ENCODE data around the gene RRAS2. TPM values are rescaled to one million over a fixed set of nuclear protein-coding genes. Genes with fewer than 3 reads are reported as not detected.

The RRAS2 gene
- total RNA-seq, 2 donors from 2014 or later: 75.1 to 99.7 TPM

DNA sequence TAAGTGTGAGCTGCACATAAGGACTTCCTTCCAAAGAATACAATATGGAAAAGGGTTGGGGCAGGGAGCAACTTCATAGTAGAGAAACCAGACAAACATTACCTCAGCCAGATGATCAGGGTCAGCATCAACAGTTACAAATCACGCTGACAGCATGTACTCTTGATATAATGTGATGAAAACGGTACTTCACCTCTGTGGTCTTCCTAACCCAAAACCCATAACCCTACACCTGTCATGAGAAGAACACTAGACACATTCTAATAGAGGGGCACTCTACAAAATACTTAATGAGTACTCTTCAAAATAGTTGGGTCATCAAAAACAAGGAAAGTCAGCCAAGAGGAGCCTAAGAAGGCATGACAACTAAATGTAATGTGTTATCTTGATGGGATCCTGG is 43.9 kb downstream of the RRAS2 start:
- peak overlapping the region; percentile 10 for H3K27ac Mint-ChIP-seq

GRCh38 chr11:14314127-14314526 is 44.9 kb downstream of the RRAS2 start:
- no peaks in the 10 kb centered on the region for H3K9me3 Mint-ChIP-seq
- H3K36me3 ChIP-seq (ENCODE audit: control insufficient read depth, insufficient read depth, low read length): no peaks in the 10 kb centered on the region
- TF ChIP-seq, protein P1, sequence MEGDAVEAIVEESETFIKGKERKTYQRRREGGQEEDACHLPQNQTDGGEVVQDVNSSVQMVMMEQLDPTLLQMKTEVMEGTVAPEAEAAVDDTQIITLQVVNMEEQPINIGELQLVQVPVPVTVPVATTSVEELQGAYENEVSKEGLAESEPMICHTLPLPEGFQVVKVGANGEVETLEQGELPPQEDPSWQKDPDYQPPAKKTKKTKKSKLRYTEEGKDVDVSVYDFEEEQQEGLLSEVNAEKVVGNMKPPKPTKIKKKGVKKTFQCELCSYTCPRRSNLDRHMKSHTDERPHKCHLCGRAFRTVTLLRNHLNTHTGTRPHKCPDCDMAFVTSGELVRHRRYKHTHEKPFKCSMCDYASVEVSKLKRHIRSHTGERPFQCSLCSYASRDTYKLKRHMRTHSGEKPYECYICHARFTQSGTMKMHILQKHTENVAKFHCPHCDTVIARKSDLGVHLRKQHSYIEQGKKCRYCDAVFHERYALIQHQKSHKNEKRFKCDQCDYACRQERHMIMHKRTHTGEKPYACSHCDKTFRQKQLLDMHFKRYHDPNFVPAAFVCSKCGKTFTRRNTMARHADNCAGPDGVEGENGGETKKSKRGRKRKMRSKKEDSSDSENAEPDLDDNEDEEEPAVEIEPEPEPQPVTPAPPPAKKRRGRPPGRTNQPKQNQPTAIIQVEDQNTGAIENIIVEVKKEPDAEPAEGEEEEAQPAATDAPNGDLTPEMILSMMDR (conservative IDR thresholded peaks at IDR 0.05): no peak
- peaks cover 18% of the 10 kb centered on the region for H3K4me1 Mint-ChIP-seq
- no peak overlapping the region for H3K27ac Mint-ChIP-seq
- no peaks in the 10 kb centered on the region for H3K9me3 ChIP-seq (ENCODE audit: control insufficient read depth, low read length)
- 75 to 100% methylated on average over 1 of the region's 2 CpGs for WGBS, 2 experiments (ENCODE audit: insufficient coverage in 1 of 2, insufficient read length in 1 of 2)
- no peak for DNase-seq
- no peaks in the 10 kb centered on the region for H3K36me3 Mint-ChIP-seq (ENCODE audit: low read depth)
- H3K27ac ChIP-seq (ENCODE audit: low read depth, low read length): no peak overlapping the region
- no peaks in the 10 kb centered on the region for H3K27me3 Mint-ChIP-seq (ENCODE audit: insufficient read depth)
- H3K4me3 Mint-ChIP-seq: no peak overlapping the region
- no peaks in the 10 kb centered on the region for H3K27me3 ChIP-seq (ENCODE audit: control insufficient read depth, insufficient read depth, low read length, poor library complexity, severe bottlenecking)
- H3K4me3 ChIP-seq (ENCODE audit: low read length): no peak overlapping the region
- no peak overlapping the region for H3K9ac ChIP-seq (ENCODE audit: extremely low read depth, low read length, poor library complexity, severe bottlenecking)
- H3K4me1 ChIP-seq (ENCODE audit: control insufficient read depth, insufficient read depth, low read length): peaks cover 1% of the 10 kb centered on the region

More for the DNA sequence above, 43.9 kb downstream of the RRAS2 start:
- H3K4me3 Mint-ChIP-seq: no peak overlapping the region
- H3K27me3 Mint-ChIP-seq (ENCODE audit: insufficient read depth): no peaks in the 10 kb centered on the region
- H3K9me3 Mint-ChIP-seq: no peaks in the 10 kb centered on the region
- H3K36me3 Mint-ChIP-seq (ENCODE audit: low read depth): no peaks in the 10 kb centered on the region
- H3K27ac ChIP-seq (ENCODE audit: low read depth, low read length): no peak overlapping the region
- H3K27me3 ChIP-seq (ENCODE audit: control insufficient read depth, insufficient read depth, low read length, poor library complexity, severe bottlenecking): no peaks in the 10 kb centered on the region
- 96 to 100% methylated on average over 1 to 2 of the region's 2 CpGs for WGBS, 2 experiments (ENCODE audit: insufficient coverage in 1 of 2, insufficient read length in 1 of 2)
- no peaks in the 10 kb centered on the region for H3K9me3 ChIP-seq (ENCODE audit: control insufficient read depth, low read length)
- peaks cover 25% of the 10 kb centered on the region for H3K4me1 Mint-ChIP-seq
- no peak overlapping the region for H3K9ac ChIP-seq (ENCODE audit: extremely low read depth, low read length, poor library complexity, severe bottlenecking)
- no peak for DNase-seq
- H3K36me3 ChIP-seq (ENCODE audit: control insufficient read depth, insufficient read depth, low read length): no peaks in the 10 kb centered on the region
- no peak overlapping the region for H3K4me3 ChIP-seq (ENCODE audit: low read length)
- H3K4me1 ChIP-seq (ENCODE audit: control insufficient read depth, insufficient read depth, low read length): no peaks in the 10 kb centered on the region
- TF ChIP-seq, protein P1 (conservative IDR thresholded peaks at IDR 0.05): no peak

DNA sequence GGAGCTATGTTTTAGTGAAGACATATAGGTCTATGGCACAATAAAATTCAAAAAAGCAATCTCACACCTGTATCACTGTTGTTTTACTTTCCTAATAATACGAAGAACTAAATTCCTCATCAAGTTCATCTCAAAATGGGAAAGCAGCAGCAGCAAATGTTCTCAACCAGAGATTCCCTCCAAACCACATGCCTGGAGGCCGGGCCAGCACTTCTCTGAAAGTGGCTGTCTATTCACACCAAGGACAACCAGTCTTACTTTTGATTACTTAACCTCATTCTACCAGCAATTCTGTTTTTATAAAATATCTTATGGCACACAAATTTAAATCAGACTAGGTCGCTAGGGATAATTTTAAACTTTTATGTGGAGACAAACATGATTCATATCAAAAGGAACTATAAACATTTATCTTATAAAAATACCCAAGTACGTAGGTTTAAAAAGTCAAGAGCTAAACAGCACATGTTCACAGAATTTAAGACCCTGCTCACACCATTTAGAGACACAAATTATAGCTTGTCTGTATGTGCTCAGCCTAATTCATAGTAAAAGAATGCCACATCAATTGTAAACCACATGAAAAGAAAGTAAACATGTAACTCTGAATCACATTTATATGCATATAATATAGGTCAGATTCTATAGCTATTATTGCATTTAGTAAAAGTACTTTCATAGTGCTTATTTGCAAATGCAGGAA is 46.1 kb downstream of the RRAS2 start:
- Mint-ChIP-seq H3K27ac (no peak overlapping the region), H3K36me3 (ENCODE audit: low read depth) (no peaks in the 10 kb centered on the region), H3K27me3 (ENCODE audit: insufficient read depth) (no peaks in the 10 kb centered on the region), H3K4me3 (no peak overlapping the region), H3K4me1 (peaks cover 8% of the 10 kb centered on the region), H3K9me3 (no peaks in the 10 kb centered on the region)
- H3K4me3 ChIP-seq (ENCODE audit: low read length): no peak overlapping the region
- H3K27ac ChIP-seq (ENCODE audit: low read depth, low read length): no peak overlapping the region
- TF ChIP-seq, protein P1 (conservative IDR thresholded peaks at IDR 0.05): no peak
- peaks cover 2% of the 10 kb centered on the region for H3K4me1 ChIP-seq (ENCODE audit: control insufficient read depth, insufficient read depth, low read length)
- no peak for DNase-seq
- WGBS, 2 experiments (ENCODE audit: insufficient coverage in 1 of 2, insufficient read length in 1 of 2): 92 to 100% methylated on average over 2 to 3 of the region's 4 CpGs
- no peaks in the 10 kb centered on the region for H3K36me3 ChIP-seq (ENCODE audit: control insufficient read depth, insufficient read depth, low read length)
- H3K9ac ChIP-seq (ENCODE audit: extremely low read depth, low read length, poor library complexity, severe bottlenecking): no peak overlapping the region
- no peaks in the 10 kb centered on the region for H3K27me3 ChIP-seq (ENCODE audit: control insufficient read depth, insufficient read depth, low read length, poor library complexity, severe bottlenecking)
- H3K9me3 ChIP-seq (ENCODE audit: control insufficient read depth, low read length): no peaks in the 10 kb centered on the region
